Panc1 (cell line): ENCODE data around the gene MPZL1. TPM values are rescaled to one million over a fixed set of nuclear protein-coding genes. Genes with fewer than 3 reads are reported as not detected.

Experiments
- ATAC-seq: fragments of 200-7000 bp; cut with Tn5 transposase; 2 replicates; pipeline ENCODE4 v1.9.1; 2020; ENCODE audit warnings: mild to moderate bottlenecking, moderate library complexity
- BruUV-seq: library from RNA; stranded (reverse); fragments of 400-500 nt; replicated peaks from 2 replicates; lab custom pipeline; 2021; lab: Mats Ljungman, UMichigan
- CTCF ChIA-PET: fragments of 300-600 bp; sonication (Branson Sonifier 250); formaldehyde crosslinking; loops from one replicate; lab custom pipeline; 2022; ENCODE audit warnings: antibody characterized with exemption; lab: Charles Lee
- POLR2A ChIA-PET: fragments of 300-600 bp; sonication (Branson Sonifier 250); formaldehyde crosslinking; loops from one replicate; lab custom pipeline; 2022; ENCODE audit warnings: antibody characterized with exemption; lab: Charles Lee
- DNase-seq: peaks from one replicate; pipeline ENCODE4 v3.0.0-alpha.2; 2010; ENCODE audit warnings: low read depth, low spot score
- H3K27ac ChIP-seq: 2 replicates; pipeline ENCODE4 v1.5.1; 2011; ENCODE audit warnings: mild to moderate bottlenecking, low read length, inconsistent platforms
- H3K27me3 ChIP-seq: fragments of 200-500 bp; sonication (Bioruptor generic); 2 replicates; pipeline ENCODE4 v1.6.0; 2014; ENCODE audit warnings: low read length, inconsistent platforms; ENCODE audit not compliant: control insufficient read depth, insufficient read depth
- H3K36me3 ChIP-seq: fragments of 200-500 bp; sonication (Bioruptor generic); 2 replicates; pipeline ENCODE4 v1.5.1; 2014; ENCODE audit warnings: inconsistent platforms, mild to moderate bottlenecking, low read length, moderate library complexity; ENCODE audit not compliant: control insufficient read depth, insufficient read depth
- H3K4me1 ChIP-seq: 2 replicates; pipeline ENCODE4 v1.5.1; 2011; ENCODE audit warnings: inconsistent platforms, mild to moderate bottlenecking, low read length, moderate library complexity; ENCODE audit not compliant: control insufficient read depth, insufficient read depth
- H3K4me3 ChIP-seq, 2 experiments: 2 replicates each; pipeline ENCODE4 v1.5.1; 2011 to 2012; ENCODE audit warnings: low read depth in 2 of 2, low read length in 2 of 2, mild to moderate bottlenecking in 2 of 2, inconsistent platforms in 1 of 2, moderate library complexity in 1 of 2
- H3K9me3 ChIP-seq: fragments of 200-500 bp; sonication (Bioruptor generic); 2 replicates; pipeline ENCODE4 v1.5.1; 2014; ENCODE audit warnings: low read depth, mild to moderate bottlenecking, inconsistent platforms, low read length, moderate library complexity; ENCODE audit not compliant: control insufficient read depth, insufficient read depth
- CTCF ChIP-seq: fragments of 450-650 bp; IDR thresholded peaks from 2 replicates; pipeline ENCODE4 v1.5.1; 2017; ENCODE audit warnings: mild to moderate bottlenecking
- POLR2AphosphoS5 ChIP-seq: IDR thresholded peaks from 2 replicates; pipeline ENCODE4 v1.6.1; 2012; ENCODE audit warnings: mild to moderate bottlenecking, low read depth, low read length, moderate library complexity
- REST ChIP-seq, 2 experiments: IDR thresholded peaks; 2 replicates each; pipeline ENCODE4 v1.6.1; 2011 to 2012; ENCODE audit warnings: low read depth in 2 of 2, control low read depth in 1 of 2, low read length in 1 of 2, mild to moderate bottlenecking in 1 of 2, moderate library complexity in 1 of 2; ENCODE audit not compliant: insufficient read depth in 1 of 2
- SIN3A ChIP-seq: IDR thresholded peaks from 2 replicates; pipeline ENCODE4 v1.6.1; 2012; ENCODE audit warnings: low read depth, mild to moderate bottlenecking, low read length, moderate library complexity, borderline replicate concordance; ENCODE audit not compliant: insufficient read depth
- TCF7L2 ChIP-seq: IDR thresholded peaks from 2 replicates; pipeline ENCODE4 v1.6.1; 2011; ENCODE audit warnings: mild to moderate bottlenecking, low read depth, low read length, inconsistent platforms
- in situ Hi-C: cut with HindIII; loops from 2 replicates; pipeline ENCODE4 v1.10.0; 2016; ENCODE audit warnings: low sequenced_read_pairs, low pct_unique_long_range_greater_than_20kb
- intact Hi-C: fragments of 100-400 bp; cut with micrococcal nuclease; formaldehyde crosslinking; loops from one replicate; pipeline ENCODE4 v1.10.0; 2022; ENCODE audit not compliant: unreplicated experiment
- total RNA-seq: library from RNA; stranded (reverse); gene quantifications from one replicate; pipeline ENCODE4 v1.2.1, GENCODE V29; 2021; ENCODE audit not compliant: unreplicated experiment

The MPZL1 gene
- total RNA-seq, 1 experiment from 2014 or later: 72.0 TPM

- H3K27me3 ChIP-seq: no peaks in the 10 kb centered on the region
- H3K27ac ChIP-seq: no peak overlapping the region
- H3K9me3 ChIP-seq: no peaks in the 10 kb centered on the region
- in situ Hi-C loops: no loop called here
- ATAC-seq: no peak
- no peak overlapping the region for H3K4me3 ChIP-seq
- no peak for TF ChIP-seq REST (IDR thresholded peaks at IDR 0.05; ENCODE audit: insufficient read depth in 1 of 2, low read depth in 2 of 2, low read length in 1 of 2)
- TF ChIP-seq SIN3A: no peak
- TF ChIP-seq CTCF: no peak
- no peak for TF ChIP-seq TCF7L2
- no peak for TF ChIP-seq POLR2AphosphoS5
- intact Hi-C loops: no loop called here
- DNase-seq: no peak
- no TSS peak for BruUV-seq
- H3K4me1 ChIP-seq: peaks cover 2% of the 10 kb centered on the region; the same call in 1 of the 2 replicates
- POLR2A ChIA-PET: no interaction called here
- H3K36me3 ChIP-seq: no peaks in the 10 kb centered on the region
- CTCF ChIA-PET: no interaction called here
These were observed 38.6 kb upstream of the MPZL1 start for GRCh38 chr1:167683226-167683625.

DNA sequence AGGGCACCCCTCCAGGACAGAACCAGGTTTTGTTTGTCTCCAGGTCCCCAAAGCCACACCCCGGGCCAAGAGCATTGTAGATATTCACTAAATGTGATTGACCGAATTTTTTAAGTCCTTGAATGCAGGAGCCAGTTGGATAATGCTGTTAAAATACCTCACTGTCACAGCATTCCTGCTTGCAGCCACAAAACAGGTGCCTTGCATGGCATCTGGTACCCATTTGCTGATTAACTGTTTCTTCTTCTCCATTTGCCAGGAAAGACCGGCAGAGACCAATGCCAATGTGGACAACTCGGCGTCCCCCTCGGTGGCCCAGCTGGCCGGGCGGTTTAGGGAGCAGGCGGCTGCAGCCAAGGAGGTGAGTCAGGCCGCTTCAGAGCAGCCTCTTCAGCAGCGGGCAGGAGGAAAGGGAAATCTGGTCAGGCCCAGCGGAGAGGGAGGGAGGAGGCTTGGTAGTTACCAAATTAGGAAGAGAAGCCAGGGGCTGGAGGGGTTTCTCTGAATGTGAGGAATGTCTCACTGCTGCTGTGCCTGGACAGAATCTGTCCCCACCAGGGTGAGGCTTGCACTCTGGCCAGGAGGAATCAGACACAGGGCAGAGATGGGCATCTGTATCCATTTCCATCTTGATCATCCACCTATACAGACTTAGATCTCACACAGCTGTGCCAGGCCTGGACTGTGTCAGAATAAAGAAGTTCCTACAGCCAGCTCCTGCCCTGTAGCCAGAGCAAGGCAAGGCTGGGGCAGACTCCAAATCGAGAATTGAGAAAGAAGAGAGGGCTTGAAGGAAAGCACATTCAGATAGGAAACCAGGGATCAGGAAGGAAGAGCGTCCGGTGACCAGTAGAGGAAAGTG is 37.9 kb upstream of the MPZL1 start:
- no TSS peak for BruUV-seq
- no peak overlapping the region for H3K4me3 ChIP-seq
- TF ChIP-seq TCF7L2 (no peak), CTCF (no peak), SIN3A (no peak), REST (IDR thresholded peaks at IDR 0.05; ENCODE audit: insufficient read depth in 1 of 2, low read depth in 2 of 2, low read length in 1 of 2) (no peak), POLR2AphosphoS5 (no peak)
- ChIA-PET CTCF (no interaction called here), POLR2A (no interaction called here)
- in situ Hi-C loops: no loop called here
- no peaks in the 10 kb centered on the region for H3K9me3 ChIP-seq
- no peaks in the 10 kb centered on the region for H3K36me3 ChIP-seq
- ATAC-seq (no peak), DNase-seq (no peak)
- H3K27me3 ChIP-seq: no peaks in the 10 kb centered on the region
- H3K27ac ChIP-seq: no peak overlapping the region
- H3K4me1 ChIP-seq: peaks cover 2% of the 10 kb centered on the region; the same call in 1 of the 2 replicates
- intact Hi-C loops: no loop called here
